ENCODE data around the gene ADAM19.

DNA sequence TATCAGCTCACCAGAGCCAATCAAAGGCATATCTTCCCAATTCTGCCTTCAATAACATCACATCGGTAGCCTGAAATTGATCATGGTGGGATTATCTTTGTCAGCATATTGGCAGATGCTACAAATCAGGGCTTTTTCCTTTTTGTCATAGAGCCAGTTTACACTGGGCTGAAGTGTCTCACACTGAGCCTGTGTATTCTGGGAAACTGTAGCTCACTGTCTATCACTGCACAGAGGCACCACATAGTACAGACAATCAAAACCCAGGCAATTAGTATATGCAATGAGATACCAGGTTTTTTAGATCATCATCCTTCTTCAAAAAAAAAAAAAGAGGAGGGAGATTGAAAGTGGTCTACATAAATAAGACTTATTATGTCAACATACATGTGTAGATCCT lies 46.6 kb downstream of the ADAM19 start:
- TF ChIP-seq, protein P1, sequence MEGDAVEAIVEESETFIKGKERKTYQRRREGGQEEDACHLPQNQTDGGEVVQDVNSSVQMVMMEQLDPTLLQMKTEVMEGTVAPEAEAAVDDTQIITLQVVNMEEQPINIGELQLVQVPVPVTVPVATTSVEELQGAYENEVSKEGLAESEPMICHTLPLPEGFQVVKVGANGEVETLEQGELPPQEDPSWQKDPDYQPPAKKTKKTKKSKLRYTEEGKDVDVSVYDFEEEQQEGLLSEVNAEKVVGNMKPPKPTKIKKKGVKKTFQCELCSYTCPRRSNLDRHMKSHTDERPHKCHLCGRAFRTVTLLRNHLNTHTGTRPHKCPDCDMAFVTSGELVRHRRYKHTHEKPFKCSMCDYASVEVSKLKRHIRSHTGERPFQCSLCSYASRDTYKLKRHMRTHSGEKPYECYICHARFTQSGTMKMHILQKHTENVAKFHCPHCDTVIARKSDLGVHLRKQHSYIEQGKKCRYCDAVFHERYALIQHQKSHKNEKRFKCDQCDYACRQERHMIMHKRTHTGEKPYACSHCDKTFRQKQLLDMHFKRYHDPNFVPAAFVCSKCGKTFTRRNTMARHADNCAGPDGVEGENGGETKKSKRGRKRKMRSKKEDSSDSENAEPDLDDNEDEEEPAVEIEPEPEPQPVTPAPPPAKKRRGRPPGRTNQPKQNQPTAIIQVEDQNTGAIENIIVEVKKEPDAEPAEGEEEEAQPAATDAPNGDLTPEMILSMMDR (IDR thresholded peaks at IDR 0.05) = no peak
- TF ChIP-seq POLR2A (IDR thresholded peaks at IDR 0.05) = no peak

Measured in Peyer's patch (tissue), 4 donors.